ENCODE data around the gene SERAC1.

Gene SERAC1

DNA sequence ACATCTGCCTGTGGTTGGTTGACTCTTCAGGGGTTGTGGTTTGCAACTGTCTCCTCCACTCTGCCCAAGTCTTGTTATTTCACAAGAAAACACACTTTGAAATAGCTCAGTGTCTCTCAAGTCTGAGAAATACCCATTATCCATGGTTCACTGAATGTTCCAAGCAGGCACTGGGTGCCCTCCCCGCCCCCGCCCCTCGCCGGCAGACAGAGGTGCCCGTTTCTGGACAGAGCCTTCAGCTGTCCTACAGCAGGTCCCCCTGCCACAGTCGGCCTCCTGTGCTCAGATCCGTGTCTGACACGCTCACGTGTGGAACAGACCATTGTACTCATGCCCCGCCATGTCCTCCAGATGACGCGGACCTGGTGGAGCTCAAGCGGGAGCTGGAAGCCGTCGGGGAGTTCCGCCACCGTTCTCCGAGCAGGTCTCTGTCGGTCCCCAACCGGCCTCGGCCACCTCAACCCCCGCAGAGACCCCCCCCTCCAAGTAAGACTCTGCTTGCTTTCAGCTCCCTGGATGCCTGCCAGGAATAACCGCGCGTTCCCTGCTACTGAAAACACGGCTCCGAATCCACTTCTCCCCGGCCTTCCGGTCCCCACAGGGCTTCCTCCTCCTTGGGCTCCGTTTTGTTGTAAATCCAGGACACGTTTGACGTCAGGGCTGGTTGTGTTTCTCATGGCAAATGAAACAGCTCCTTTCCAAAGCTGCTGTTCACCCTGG, 81.4 kb downstream of the SERAC1 start:
- DNase-seq: peak; percentile 39
- H3K27me3 Mint-ChIP-seq: no peaks in the 10 kb centered on the region
- no peak overlapping the region for H3K4me3 Mint-ChIP-seq
- peak overlapping the region; percentile 42 for H3K27ac Mint-ChIP-seq
- H3K9me3 Mint-ChIP-seq: no peaks in the 10 kb centered on the region
- peaks cover 72% of the 10 kb centered on the region for H3K36me3 Mint-ChIP-seq
- CTCF ChIA-PET: interaction anchor here (0.7 to 0.8 kb wide), 2 partner anchors 14 to 330 kb away, joined by 3 to 4 read pairs; no protein-coding TSS in a partner anchor
- H3K4me1 Mint-ChIP-seq: peaks cover 19% of the 10 kb centered on the region

DNA sequence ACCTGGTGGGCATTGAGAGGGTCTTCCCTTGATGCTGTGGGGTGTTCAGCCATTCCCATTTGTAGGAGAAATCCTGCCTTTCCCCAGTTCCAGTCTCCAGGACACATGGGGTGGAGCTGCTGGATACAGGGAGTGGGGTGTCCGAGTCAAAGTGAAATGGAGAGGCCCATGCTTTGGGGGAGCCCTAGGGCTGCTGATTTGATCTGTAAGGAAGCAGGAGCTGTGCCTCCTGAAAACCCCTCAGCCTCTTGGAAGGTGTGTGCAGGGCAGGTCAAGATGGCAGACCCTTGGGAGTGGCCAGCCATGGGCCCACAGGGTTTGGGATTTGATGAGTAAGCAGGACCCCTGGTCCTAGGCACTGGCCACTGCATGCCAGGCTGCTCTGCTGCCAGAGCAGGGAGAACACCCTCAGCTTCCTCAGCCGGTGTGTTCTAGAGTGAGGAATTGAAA, 82.0 kb downstream of the SERAC1 start:
- no peak for DNase-seq
- no peaks in the 10 kb centered on the region for H3K9me3 Mint-ChIP-seq
- no peaks in the 10 kb centered on the region for H3K27me3 Mint-ChIP-seq
- peaks cover 76% of the 10 kb centered on the region for H3K36me3 Mint-ChIP-seq
- H3K4me3 Mint-ChIP-seq: no peak overlapping the region
- peaks cover 19% of the 10 kb centered on the region for H3K4me1 Mint-ChIP-seq
- peak overlapping the region; percentile 33 for H3K27ac Mint-ChIP-seq
- CTCF ChIA-PET: interaction anchor here (0.7 to 1.6 kb wide), 3 partner anchors 14 to 329 kb away, joined by 3 to 8 read pairs (median 4); no protein-coding TSS in a partner anchor

DNA sequence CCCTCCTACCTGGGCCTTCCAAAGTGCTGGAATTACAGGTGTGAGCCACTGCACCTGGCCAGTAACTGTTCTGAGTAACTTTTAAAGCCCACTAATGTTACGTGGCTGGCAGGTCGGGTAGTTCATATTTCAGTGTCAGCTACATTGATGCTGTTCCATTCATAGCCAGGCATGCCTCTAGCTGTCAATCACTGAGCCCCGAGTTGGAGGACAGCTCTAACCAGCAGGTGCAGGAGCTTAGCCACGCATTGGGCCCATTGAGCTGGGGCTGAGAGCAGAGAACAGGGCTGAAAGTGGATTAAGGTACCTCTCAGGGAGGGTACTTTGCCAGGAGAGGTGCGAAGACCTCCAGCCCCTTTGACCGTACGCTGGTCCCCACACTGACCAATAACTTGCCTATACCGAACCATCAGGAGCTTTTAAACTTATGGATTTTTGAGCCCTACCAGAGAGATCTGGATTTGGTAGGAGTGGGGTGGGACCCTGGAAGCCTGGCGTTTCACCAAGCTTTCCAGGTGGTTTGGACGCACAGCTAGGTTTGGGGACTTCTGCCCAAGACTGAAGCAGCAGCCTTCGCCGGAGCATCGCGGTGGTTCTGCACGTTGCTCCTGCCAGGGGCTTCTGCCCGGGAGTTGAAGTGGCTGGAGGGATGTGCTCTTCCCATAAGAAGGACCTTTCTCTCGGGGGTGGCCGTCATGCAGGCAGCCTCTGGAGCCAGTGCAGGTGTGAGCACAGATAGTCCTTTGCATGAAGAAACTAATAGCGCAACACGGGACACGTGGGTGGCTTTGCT, 82.6 kb downstream of the SERAC1 start:
- Mint-ChIP-seq H3K9me3 (no peaks in the 10 kb centered on the region), H3K27ac (no peak overlapping the region), H3K36me3 (peaks cover 82% of the 10 kb centered on the region), H3K4me3 (no peak overlapping the region), H3K27me3 (no peaks in the 10 kb centered on the region), H3K4me1 (peaks cover 19% of the 10 kb centered on the region)
- no peak for DNase-seq
- CTCF ChIA-PET: interaction anchor here (1.6 kb wide), 1 partner anchor 13 kb away, joined by 8 read pairs; no protein-coding TSS in a partner anchor

DNA sequence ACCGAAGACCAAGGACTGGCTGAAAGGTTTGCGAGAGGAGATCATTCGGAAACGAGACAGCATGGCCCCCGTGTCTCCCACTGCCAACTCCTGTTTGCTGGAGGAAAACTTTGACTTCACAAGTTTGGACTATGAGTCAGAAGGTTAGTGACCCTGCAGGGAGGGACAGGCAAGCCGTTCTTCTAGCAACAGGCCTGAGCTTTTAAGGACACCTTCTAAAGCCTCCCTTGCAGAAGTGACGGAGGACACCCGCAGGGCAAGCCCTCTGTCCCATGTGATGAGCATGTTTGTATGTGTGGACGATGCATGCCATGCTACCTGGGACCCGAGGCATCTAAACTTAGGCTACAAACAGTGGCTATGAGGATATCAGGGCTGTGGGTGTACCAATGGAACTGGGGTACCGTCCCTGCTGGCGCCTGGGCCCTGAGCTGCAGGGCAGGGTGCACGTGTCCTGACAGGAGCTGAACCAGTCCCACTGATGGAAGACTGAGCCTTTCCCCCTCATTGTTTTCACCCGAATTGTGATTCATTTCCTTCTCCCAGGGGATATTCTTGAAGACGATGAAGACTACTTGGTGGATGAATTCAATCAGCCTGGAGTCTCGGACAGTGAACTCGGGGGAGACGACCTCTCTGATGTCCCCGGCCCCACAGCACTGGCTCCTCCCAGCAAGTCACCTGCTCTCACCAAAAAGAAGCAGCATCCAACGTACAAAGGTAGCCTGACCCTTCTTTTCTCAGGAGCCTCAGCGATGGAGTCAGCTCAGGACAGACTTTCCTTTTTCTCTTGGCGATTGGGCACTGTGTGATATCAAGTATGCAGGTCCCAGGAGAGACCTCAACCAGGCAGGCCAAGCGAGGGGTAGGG, 84.4 kb downstream of the SERAC1 start:
- H3K4me3 Mint-ChIP-seq: no peak overlapping the region
- peaks cover 71% of the 10 kb centered on the region for H3K36me3 Mint-ChIP-seq
- peaks cover 19% of the 10 kb centered on the region for H3K4me1 Mint-ChIP-seq
- no peaks in the 10 kb centered on the region for H3K27me3 Mint-ChIP-seq
- no peak overlapping the region for H3K27ac Mint-ChIP-seq
- no peaks in the 10 kb centered on the region for H3K9me3 Mint-ChIP-seq
- CTCF ChIA-PET: interaction anchor here (1.4 to 1.5 kb wide), 2 partner anchors 9 to 14 kb away, joined by 3 read pairs; no protein-coding TSS in a partner anchor
- no peak for DNase-seq

DNA sequence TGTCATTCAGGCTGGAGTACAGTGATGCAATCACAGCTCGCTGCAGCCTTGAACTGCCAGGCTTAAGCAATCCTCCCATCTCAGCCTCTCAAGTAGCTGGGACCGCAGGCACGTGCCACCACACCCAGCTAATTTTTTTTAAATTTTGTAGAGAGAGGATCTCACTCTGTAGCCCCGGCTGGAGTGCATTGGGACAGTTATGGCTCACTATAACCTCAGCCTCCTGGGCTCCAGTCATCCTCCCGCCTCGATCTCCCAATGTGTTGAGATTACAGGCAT, 86.5 kb downstream of the SERAC1 start:
- no peak overlapping the region for H3K27ac Mint-ChIP-seq
- H3K27me3 Mint-ChIP-seq: no peaks in the 10 kb centered on the region
- DNase-seq: no peak
- H3K4me3 Mint-ChIP-seq: no peak overlapping the region
- peaks cover 10% of the 10 kb centered on the region for H3K4me1 Mint-ChIP-seq
- CTCF ChIA-PET: no interaction called here
- H3K9me3 Mint-ChIP-seq: no peaks in the 10 kb centered on the region
- peaks cover 72% of the 10 kb centered on the region for H3K36me3 Mint-ChIP-seq

DNA sequence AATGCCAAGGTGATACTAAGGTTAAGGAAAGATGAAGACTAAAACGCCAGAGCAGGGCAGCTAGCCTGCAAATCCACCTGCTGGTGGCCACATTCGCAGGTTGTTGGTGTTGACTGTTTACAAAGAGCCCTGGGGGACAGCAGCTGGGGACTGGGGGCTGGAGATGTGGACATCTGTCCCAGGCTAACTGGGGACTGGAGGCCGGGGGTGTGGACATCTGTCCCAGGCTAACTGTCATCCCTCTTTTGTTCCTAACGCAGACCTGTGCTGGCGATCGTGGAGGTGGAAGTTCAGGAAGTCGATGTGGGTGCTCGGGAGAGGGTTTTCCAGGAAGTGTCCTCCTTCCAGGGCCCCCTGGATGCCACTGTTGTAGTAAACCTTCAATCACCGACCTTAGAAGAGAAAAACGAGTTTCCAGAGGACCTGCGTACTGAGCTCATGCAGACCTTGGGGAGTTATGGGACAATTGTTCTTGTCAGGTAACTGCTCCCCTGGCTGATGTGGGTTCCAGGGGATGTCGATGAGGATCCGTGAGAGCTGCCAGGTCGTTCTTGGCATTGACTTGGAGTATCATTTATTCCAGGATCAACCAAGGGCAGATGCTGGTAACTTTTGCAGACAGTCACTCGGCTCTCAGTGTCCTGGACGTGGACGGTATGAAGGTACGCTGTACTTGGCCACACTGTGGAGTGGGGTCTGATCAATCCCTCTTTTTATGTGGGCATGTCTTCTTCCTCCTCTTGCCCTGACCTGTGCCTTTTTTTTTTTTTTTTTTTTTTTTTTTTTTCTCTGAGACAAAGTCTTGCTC, 87.0 kb downstream of the SERAC1 start:
- no peak for DNase-seq
- Mint-ChIP-seq H3K27me3 (no peaks in the 10 kb centered on the region), H3K4me1 (peaks cover 5% of the 10 kb centered on the region), H3K4me3 (no peak overlapping the region), H3K9me3 (no peaks in the 10 kb centered on the region), H3K27ac (no peak overlapping the region), H3K36me3 (peaks cover 73% of the 10 kb centered on the region)
- CTCF ChIA-PET: interaction anchor here (1.1 kb wide), 1 partner anchor 9 kb away, joined by 3 read pairs; no protein-coding TSS in a partner anchor

DNA sequence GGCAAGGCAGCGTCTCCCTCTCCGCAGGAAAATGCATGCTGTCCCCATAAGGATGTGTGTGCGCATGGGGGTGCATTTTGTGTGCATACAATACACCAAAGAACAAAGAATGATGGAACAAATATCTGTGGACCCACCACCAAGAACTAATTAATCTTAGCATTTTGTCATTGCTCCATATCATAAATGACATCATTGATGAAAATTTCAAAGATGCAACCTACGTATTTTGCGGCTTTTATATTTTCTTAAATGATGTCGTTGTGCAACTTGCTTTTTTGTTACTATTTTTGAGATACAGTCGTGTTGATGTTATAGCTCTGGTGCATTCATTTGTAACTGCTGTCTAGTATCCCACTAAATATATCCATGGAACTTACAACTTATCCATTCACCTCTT, 89.7 kb downstream of the SERAC1 start:
- DNase-seq: no peak
- Mint-ChIP-seq H3K4me1 (peaks cover 2% of the 10 kb centered on the region), H3K27ac (no peak overlapping the region), H3K27me3 (no peaks in the 10 kb centered on the region), H3K36me3 (peaks cover 60% of the 10 kb centered on the region), H3K4me3 (no peak overlapping the region), H3K9me3 (no peaks in the 10 kb centered on the region)
- CTCF ChIA-PET: no interaction called here

DNA sequence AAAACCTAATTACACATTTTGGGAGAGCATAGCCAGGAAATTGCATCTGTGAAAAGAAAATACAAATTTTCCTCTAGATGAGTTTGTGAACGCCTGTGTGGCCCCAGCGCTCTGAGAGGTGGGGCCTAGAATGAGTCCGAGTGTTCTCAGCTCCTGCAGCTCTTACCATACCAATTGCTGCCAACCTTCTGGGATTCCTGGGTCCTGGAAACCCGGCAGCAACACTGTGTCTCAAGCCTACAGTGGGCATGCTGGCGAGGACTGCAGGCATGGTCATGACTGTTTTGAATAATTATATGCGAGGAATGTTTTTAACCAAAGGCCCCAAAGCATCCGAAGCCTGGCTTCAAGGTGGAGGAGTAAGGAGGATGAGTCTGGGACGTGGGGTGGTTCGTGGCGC, 90.4 kb downstream of the SERAC1 start:
- CTCF ChIA-PET: no interaction called here

DNA sequence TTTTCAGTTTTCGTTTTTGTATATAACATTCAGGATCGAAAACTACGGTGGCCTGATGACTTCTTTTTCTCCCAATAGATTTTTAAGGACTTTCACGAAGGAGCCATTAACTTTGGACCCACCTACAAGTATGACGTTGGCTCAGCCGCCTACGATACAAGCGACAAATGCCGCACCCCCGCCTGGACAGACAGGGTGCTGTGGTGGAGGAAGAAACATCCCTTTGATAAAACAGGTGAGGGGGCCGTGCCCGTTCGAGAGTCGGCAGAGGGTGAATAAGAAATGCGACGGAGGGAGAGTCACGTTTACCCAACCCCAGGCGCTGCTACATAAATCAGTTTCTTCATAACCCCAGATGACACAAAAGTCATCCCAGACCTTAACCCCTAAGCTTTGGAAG, 91.5 kb downstream of the SERAC1 start:
- CTCF ChIA-PET: no interaction called here
- Mint-ChIP-seq H3K4me1 (peaks cover 9% of the 10 kb centered on the region), H3K36me3 (peaks cover 55% of the 10 kb centered on the region), H3K27me3 (no peaks in the 10 kb centered on the region), H3K4me3 (no peak overlapping the region), H3K27ac (no peak overlapping the region), H3K9me3 (no peaks in the 10 kb centered on the region)
- no peak for DNase-seq

More for the DNA sequence above, 90.4 kb downstream of the SERAC1 start:
- Mint-ChIP-seq H3K27ac (no peak overlapping the region), H3K9me3 (no peaks in the 10 kb centered on the region), H3K27me3 (no peaks in the 10 kb centered on the region), H3K4me1 (peaks cover 2% of the 10 kb centered on the region), H3K36me3 (peaks cover 54% of the 10 kb centered on the region), H3K4me3 (no peak overlapping the region)
- DNase-seq: no peak

DNA sequence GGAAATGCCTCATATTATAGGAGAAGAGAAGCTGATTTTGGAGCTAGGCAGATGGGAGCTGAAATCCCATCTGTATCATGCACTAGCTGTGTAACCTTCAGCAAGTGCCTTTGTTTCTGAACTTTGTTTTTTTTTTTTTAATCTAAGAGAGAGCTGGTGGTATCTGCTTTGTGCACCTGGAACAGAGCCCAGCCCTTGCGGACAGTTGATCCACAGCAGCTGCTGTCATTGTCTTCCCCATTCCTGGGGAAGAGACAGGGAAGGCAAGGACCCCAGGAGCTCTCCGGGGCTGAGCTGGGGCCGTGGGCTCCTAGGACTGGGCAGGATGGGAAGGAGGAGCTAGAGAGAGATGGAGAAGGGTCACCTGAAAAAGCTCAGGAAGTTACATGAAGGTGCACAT, 94.3 kb downstream of the SERAC1 start:
- CTCF ChIA-PET: interaction anchor here (1.0 to 5.9 kb wide), 9 partner anchors 11 to 182 kb away, joined by 3 to 37 read pairs (median 3); no protein-coding TSS in a partner anchor
- Mint-ChIP-seq H3K4me1 (peaks cover 22% of the 10 kb centered on the region), H3K36me3 (peaks cover 55% of the 10 kb centered on the region), H3K27ac (no peak overlapping the region), H3K27me3 (no peaks in the 10 kb centered on the region), H3K9me3 (no peaks in the 10 kb centered on the region), H3K4me3 (no peak overlapping the region)
- no peak for DNase-seq

DNA sequence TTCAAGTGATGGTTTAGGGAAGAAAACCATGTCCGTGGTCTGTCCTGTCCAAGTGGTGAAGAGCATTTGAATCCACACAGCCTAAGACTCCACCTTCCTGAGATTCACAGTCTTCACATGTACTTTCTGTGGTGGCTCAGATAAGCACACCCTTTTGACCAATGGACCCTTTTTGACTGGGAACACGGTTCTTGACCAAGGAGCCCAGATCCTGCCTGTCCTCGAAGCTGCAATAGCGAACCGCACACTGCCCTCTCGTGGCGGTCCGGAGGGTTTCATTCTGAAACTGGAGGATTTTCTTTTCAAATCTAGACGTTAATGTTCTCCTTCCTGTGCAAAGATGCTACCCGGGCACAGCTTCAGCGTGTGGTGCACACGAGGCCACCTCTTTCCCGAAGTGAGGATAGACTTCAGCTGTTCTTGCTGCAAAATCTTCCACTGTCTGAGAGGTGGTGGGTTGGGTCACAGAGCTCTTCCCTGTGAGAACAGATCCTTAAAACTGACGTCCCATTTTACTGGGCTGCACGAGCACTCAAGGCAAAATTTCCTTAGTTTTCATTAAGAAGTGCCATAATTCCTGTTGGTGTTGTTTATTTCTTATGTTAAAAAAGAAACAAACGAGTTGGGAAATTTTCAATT, 95.9 kb downstream of the SERAC1 start:
- peak; percentile 79 for DNase-seq
- Mint-ChIP-seq H3K9me3 (no peaks in the 10 kb centered on the region), H3K4me3 (no peak overlapping the region), H3K36me3 (peaks cover 55% of the 10 kb centered on the region), H3K27me3 (no peaks in the 10 kb centered on the region), H3K4me1 (peaks cover 28% of the 10 kb centered on the region), H3K27ac (no peak overlapping the region)
- CTCF ChIA-PET: interaction anchor here (0.6 to 5.9 kb wide), 32 partner anchors 9 to 703 kb away, joined by 3 to 37 read pairs (median 4); partner anchors contain the start of gene SYNJ2

DNA sequence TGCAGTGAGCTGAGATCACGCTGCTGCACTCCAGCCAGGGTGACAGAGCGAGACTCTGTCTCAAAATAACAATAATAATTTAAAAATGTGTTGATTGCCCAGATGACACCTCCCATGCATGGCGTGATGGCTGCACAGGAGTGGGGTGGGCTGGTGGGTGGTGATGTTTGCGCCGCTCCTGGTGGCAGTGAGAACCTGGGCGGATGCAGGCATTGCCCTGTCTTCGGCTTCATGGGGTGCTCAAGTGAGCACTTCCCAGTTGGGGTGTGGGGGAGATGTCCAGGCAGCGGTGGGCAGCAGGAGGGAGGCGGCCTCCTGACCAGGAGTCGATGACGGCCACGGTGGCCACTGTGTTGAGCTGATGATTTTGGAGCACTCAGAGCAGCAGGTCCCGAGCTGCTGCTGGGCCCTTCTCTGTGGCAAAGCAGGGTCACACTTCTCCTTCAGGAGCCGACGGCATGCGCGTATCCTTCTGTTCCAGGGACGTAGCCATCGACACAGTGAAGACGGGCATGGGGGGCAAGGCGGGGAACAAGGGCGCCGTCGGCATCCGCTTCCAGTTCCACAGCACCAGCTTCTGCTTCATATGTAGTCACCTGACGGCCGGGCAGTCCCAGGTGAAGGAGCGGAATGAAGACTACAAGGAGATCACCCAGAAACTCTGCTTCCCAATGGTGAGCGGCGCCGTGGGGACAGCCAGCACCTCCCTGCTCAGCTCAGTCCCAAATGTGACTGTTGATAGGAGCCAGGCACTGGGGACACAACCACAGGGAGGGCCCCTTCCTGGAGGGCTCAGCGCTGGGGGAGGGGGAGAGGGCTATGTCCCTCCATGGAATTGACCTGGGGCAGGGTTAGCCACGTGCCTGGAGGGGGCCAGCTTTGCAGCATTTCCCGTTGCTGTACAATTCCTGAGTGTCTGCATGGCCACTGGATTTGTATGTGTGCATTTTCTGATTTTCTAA, 96.7 kb downstream of the SERAC1 start:
- peaks cover 28% of the 10 kb centered on the region for H3K4me1 Mint-ChIP-seq
- CTCF ChIA-PET: interaction anchor here (0.6 to 5.9 kb wide), 26 partner anchors 9 to 757 kb away, joined by 3 to 37 read pairs (median 4); partner anchors contain the start of gene SYNJ2
- no peak for DNase-seq
- peaks cover 54% of the 10 kb centered on the region for H3K36me3 Mint-ChIP-seq
- H3K9me3 Mint-ChIP-seq: no peaks in the 10 kb centered on the region
- no peak overlapping the region for H3K4me3 Mint-ChIP-seq
- H3K27me3 Mint-ChIP-seq: no peaks in the 10 kb centered on the region
- no peak overlapping the region for H3K27ac Mint-ChIP-seq

Measured in activated naive CD4-positive, alpha-beta T cell treated with anti-CD3 and anti-CD28 coated beads, Interleukin-2, amount 10 ng/mL, durations not matched to agents 7 days and 5 days (primary cell).